ENCODE data around the gene LVRN. TPM values are rescaled to one million over a fixed set of nuclear protein-coding genes. Genes with fewer than 3 reads are reported as not detected.

Gene LVRN
- total RNA-seq, 2 experiments from 2014 or later: not detected

DNA sequence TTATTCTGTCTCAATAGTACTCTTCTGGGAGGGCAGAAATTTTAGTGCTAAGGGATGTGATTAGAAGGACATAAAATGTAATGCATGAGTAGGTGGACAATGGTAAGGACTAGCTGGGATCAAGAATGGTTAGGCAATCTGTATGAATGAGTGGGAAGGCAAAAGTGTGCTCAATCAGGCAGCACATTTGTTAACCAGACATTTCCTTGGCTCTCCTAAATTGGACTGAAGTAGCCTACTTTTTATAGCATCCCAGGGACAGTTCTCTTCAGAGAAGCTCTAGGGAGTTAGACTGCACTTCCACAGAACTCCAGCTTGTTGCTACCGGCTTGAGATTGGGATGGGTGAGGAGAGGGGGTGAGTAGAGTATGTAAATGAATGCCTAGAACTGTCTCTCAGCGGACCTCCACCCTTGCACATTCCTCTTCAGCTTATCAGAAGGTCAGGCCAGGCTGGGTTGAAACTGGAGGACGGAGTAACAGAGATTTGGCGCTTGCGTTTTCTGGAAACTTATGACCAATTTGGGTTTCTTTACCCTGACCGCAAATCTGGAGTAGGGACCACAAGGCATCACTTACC lies 51.0 kb downstream of the LVRN start:
- H3K9me3 Mint-ChIP-seq: no peaks in the 10 kb centered on the region
- peaks cover 12% of the 10 kb centered on the region for H3K27me3 Mint-ChIP-seq
- no peak for DNase-seq
- POLR2A ChIA-PET: no interaction called here
- no peaks in the 10 kb centered on the region for H3K4me1 Mint-ChIP-seq
- H3K4me3 Mint-ChIP-seq: no peak overlapping the region
- no peaks in the 10 kb centered on the region for H3K36me3 Mint-ChIP-seq
- no peak for ATAC-seq (ENCODE audit: low read depth)
- H3K27ac Mint-ChIP-seq: no peak overlapping the region

DNA sequence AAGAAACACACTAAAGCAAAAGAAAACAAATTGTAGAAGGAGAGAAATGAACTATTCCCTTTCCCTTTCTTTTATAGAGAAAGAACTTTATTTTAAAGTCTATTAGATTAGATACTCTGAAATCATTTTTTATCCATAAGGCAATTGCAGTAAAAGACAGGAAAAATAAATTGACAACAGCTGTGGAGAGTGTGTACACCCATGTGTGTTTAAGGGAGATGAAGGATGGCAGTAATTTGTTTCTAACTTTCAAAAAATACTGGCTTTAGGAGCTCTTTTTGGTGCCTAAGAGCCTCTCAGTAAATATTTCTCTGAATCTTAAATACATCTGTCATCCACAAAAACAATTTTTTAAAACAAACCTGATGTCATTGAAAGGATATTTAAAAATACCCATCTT lies 51.7 kb downstream of the LVRN start:
- H3K4me1 Mint-ChIP-seq: no peaks in the 10 kb centered on the region
- no peak overlapping the region for H3K27ac Mint-ChIP-seq
- POLR2A ChIA-PET: no interaction called here
- no peak for DNase-seq
- H3K4me3 Mint-ChIP-seq: no peak overlapping the region
- H3K36me3 Mint-ChIP-seq: no peaks in the 10 kb centered on the region
- H3K9me3 Mint-ChIP-seq: no peaks in the 10 kb centered on the region
- peaks cover 12% of the 10 kb centered on the region for H3K27me3 Mint-ChIP-seq
- ATAC-seq (ENCODE audit: low read depth): no peak

DNA sequence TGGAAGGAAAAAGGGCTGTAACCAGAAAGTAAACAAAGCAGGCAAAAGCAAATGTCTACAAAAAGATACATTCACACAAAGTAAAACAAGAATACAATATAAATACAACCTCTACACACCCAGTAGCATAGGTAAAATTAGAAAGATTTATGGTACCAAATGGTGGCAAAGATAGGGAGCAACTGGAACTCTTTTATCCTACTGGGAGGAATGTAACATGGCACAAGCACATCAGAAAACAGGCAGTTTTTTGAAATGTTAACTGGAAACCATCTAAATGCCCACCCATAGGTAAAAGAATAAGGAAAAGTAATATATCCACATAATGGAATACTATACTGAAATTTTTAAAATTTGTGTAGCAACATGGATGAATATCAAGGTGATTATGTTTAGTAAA lies 61.3 kb downstream of the LVRN start:
- H3K36me3 Mint-ChIP-seq: no peaks in the 10 kb centered on the region
- peaks cover 24% of the 10 kb centered on the region for H3K27me3 Mint-ChIP-seq
- DNase-seq: no peak
- POLR2A ChIA-PET: no interaction called here
- no peak overlapping the region for H3K4me3 Mint-ChIP-seq
- ATAC-seq (ENCODE audit: low read depth): no peak
- no peaks in the 10 kb centered on the region for H3K9me3 Mint-ChIP-seq
- H3K4me1 Mint-ChIP-seq: no peaks in the 10 kb centered on the region
- H3K27ac Mint-ChIP-seq: no peak overlapping the region

DNA sequence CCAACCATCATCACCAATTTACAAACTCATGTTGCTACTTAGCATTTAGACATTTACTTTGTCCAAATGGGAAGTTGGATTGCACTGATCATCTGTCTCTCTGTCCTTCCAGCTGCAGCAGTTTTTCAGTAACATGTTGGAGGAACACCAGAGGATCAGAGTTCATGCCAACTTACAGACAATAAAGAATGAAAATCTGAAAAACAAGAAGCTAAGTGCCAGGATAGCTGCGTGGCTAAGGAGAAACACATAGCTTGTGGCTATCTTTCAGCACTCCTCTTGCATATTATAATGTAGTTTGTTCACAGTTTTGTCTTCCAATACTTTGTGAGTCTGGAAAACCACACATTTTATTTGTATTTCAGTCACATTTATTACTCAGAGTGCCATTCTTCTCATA lies 63.6 kb downstream of the LVRN start:
- Mint-ChIP-seq H3K9me3 (no peaks in the 10 kb centered on the region), H3K4me3 (no peak overlapping the region), H3K36me3 (no peaks in the 10 kb centered on the region), H3K4me1 (no peaks in the 10 kb centered on the region), H3K27ac (no peak overlapping the region), H3K27me3 (peaks cover 18% of the 10 kb centered on the region)
- POLR2A ChIA-PET: no interaction called here
- DNase-seq (no peak), ATAC-seq (ENCODE audit: low read depth) (no peak)

DNA sequence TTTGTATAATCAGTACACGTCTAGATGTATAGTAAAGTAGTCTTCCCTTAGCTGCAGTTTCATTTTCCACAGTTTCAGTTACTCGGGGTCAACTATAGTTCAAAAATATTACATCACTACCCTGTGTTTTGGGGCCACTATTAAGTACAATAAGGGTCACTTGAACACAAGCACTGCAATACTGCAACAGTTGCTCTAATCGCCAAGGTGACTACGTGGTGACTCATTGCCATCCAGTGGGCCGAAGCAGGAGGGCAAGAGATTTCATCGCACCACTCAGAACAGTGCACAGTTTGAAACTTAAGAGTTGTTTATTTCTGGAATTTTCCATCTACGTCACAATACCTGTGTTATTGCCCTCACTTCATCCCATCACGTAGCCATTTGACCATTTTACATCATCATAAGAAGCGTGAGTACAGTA lies 69.8 kb downstream of the LVRN start, which contains the start of gene ARL14EPL:
Gene ARL14EPL (plus strand): TSS at position 379 of the 424 bp plus-strand sequence. CDS start 18,994 bp downstream, outside the sequence.
- Mint-ChIP-seq H3K27ac (no peak within 1 kb of the TSS), H3K9me3 (no peaks in the 10 kb centered on the region), H3K4me3 (no peak within 1 kb of the TSS), H3K36me3 (no peaks in the 10 kb centered on the region), H3K27me3 (no peaks in the 10 kb centered on the region), H3K4me1 (peaks cover 6% of the 10 kb centered on the region)
- DNase-seq (no peak), ATAC-seq (ENCODE audit: low read depth) (peak; percentile 36)
- POLR2A ChIA-PET: no interaction called here

DNA sequence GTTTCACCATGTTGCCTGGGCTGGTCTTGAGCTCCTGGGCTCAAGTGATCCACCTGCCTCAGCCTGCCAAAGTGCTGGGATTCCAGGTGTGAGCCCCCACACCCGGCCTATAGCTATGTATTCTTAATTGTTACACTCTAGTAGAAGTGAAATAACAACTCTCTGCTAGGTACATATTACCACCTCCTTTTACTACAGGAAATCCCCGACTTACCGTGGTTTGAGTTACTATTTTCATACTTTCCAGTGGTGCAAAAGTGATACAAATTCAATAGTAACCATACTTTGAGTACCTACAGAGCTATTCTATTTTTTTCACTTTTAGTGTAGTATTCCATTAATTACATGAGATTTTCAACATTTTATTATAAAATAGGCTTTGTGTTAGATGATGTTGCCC lies 70.7 kb downstream of the LVRN start:
- no peak for ATAC-seq (ENCODE audit: low read depth)
- Mint-ChIP-seq H3K36me3 (no peaks in the 10 kb centered on the region), H3K4me3 (no peak overlapping the region), H3K27ac (no peak overlapping the region), H3K4me1 (peaks cover 6% of the 10 kb centered on the region), H3K9me3 (no peaks in the 10 kb centered on the region), H3K27me3 (no peaks in the 10 kb centered on the region)
- no peak for DNase-seq
- POLR2A ChIA-PET: no interaction called here

DNA sequence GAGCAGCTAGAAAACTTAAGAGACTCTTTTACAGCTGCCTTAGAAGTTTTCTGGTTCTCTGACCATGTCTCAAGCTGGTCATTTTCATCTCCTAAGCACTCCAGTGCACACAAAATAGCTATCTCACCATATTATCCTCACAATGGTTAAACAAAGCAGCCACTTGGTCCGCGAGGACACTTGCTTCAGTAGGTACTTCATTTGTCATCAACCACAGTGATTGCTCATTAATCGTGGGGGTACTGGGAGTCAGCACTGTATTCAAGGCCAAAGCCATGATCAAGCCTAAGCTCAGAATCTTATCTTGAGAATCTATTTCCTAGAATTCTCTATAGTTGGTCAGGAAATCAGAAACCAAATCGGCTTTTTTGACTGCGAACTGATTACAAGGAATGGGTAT lies 72.8 kb downstream of the LVRN start:
- DNase-seq: no peak
- POLR2A ChIA-PET: no interaction called here
- Mint-ChIP-seq H3K27me3 (peaks cover 13% of the 10 kb centered on the region), H3K36me3 (no peaks in the 10 kb centered on the region), H3K4me3 (no peak overlapping the region), H3K27ac (no peak overlapping the region), H3K4me1 (peaks cover 13% of the 10 kb centered on the region), H3K9me3 (no peaks in the 10 kb centered on the region)
- no peak for ATAC-seq (ENCODE audit: low read depth)

DNA sequence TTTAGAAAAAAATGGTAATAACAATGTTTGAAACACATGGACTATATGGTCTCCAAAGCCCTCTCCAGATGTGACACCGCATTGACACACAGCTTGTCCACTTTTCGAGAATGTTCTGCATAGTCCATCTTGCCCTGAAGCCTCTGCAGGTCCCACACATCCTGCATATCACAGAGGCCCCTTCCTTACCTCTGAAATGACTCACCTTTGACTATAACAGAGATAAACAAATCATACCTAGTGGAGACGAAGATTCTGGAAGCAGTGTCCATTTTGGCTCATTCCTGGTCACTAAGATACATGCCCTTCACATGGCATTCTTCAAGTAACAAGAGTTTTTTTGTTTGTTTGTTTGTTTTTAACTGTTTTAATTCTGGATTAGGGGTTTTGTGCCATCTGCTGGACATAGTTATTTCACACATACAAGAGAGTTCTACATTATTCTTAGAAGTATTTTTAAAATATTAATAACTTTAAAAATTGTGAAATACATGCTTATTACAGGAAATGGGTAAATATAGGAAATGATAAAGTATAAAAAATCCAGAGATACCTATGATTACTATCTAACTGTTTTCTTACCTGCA lies 75.1 kb downstream of the LVRN start:
- no peak for ATAC-seq (ENCODE audit: low read depth)
- Mint-ChIP-seq H3K9me3 (no peaks in the 10 kb centered on the region), H3K4me3 (no peak overlapping the region), H3K27me3 (peaks cover 15% of the 10 kb centered on the region), H3K4me1 (peaks cover 9% of the 10 kb centered on the region), H3K36me3 (no peaks in the 10 kb centered on the region), H3K27ac (no peak overlapping the region)
- DNase-seq: no peak
- POLR2A ChIA-PET: no interaction called here

DNA sequence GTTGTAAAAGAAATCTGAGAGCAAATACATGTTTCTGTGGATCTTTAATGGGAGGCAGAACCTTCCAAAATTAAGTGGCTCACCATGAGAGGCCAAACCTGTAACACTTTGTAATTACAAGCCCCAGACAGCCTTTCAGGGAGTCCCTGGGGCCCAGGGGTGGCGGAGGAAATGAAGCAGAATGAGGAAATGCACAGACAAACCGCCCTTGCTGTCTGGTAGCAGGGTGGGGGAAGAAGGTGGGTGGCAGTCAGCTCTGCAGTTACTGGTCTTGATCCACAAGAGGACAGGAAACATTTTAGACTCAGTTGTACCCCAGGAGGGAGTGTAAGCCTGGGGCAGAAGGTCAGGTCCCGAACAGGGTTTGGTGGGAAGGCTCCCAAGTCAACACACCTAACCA lies 76.5 kb downstream of the LVRN start:
- POLR2A ChIA-PET: no interaction called here
- no peak overlapping the region for H3K27ac Mint-ChIP-seq
- DNase-seq: no peak

DNA sequence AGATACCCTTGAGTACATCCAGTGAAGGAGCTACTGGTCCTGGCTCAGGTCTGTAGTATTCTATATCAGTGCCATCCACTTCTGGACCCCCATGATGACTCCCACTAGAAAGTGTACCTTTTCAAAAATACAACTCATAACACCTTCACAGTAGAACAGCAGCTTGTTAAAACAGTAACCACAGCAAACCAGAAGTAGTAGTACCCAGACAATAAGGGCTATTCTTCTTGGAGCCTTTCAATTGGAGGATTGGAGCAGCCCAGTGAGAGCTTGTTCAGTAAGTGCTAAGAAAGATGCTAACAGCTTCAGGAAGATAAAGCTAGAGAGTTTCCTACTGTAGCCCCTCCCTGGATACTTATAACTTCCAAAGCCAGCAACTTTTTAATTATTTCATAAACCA lies 80.1 kb downstream of the LVRN start:
- Mint-ChIP-seq H3K36me3 (no peaks in the 10 kb centered on the region), H3K4me3 (no peak overlapping the region), H3K27me3 (peaks cover 20% of the 10 kb centered on the region), H3K4me1 (peaks cover 7% of the 10 kb centered on the region), H3K27ac (no peak overlapping the region), H3K9me3 (no peaks in the 10 kb centered on the region)
- POLR2A ChIA-PET: no interaction called here
- no peak for DNase-seq
- no peak for ATAC-seq (ENCODE audit: low read depth)

More for the DNA sequence above, 76.5 kb downstream of the LVRN start:
- H3K9me3 Mint-ChIP-seq: no peaks in the 10 kb centered on the region
- ATAC-seq (ENCODE audit: low read depth): peak; percentile 22
- H3K36me3 Mint-ChIP-seq: no peaks in the 10 kb centered on the region
- H3K27me3 Mint-ChIP-seq: peaks cover 18% of the 10 kb centered on the region
- H3K4me1 Mint-ChIP-seq: peaks cover 9% of the 10 kb centered on the region
- no peak overlapping the region for H3K4me3 Mint-ChIP-seq

DNA sequence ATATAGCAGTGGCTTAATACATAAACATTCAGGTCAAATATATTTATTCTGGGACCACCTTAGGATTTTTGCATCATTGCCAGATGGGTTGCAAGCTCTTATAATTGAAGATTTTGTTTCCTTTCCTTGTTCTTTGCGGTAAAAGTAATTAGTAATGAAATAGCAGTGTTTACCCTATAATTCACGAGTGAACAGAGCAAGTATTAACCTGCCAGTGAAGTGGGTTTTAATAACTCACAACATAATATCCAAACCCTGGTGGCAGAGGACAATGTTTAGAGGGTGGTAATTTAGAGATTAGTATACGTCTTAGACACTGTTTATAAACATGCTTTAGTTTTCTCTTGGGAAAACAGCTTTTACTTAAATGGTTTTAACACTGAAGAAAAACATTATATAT lies 81.8 kb downstream of the LVRN start:
- ATAC-seq (ENCODE audit: low read depth): no peak
- no peak for DNase-seq
- peaks cover 2% of the 10 kb centered on the region for H3K4me1 Mint-ChIP-seq
- POLR2A ChIA-PET: no interaction called here
- peaks cover 25% of the 10 kb centered on the region for H3K27me3 Mint-ChIP-seq
- no peaks in the 10 kb centered on the region for H3K36me3 Mint-ChIP-seq
- H3K4me3 Mint-ChIP-seq: no peak overlapping the region
- no peaks in the 10 kb centered on the region for H3K9me3 Mint-ChIP-seq
- H3K27ac Mint-ChIP-seq: no peak overlapping the region

DNA sequence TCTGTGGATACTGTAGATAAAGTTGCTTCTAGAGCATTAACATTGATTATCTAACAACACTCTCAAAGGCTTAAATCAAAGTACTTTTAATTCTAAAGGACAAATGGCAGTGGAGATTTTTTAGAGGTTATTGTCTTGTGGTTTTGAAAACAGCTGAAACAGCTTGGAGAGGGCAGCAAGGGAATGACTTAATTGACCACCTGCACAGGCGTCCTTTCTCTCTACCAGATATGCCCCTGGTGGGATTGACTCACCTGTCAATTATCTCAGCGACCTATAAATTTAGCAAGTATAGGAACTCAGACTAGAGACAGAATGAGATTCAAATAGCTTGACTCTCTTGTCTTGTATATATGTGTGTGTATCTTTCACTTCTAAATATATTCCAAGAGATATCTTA lies 83.5 kb downstream of the LVRN start:
- H3K4me3 Mint-ChIP-seq: no peak overlapping the region
- no peaks in the 10 kb centered on the region for H3K4me1 Mint-ChIP-seq
- H3K27me3 Mint-ChIP-seq: peaks cover 17% of the 10 kb centered on the region
- H3K36me3 Mint-ChIP-seq: no peaks in the 10 kb centered on the region
- H3K27ac Mint-ChIP-seq: no peak overlapping the region
- no peaks in the 10 kb centered on the region for H3K9me3 Mint-ChIP-seq
- ATAC-seq (ENCODE audit: low read depth) (no peak), DNase-seq (no peak)
- POLR2A ChIA-PET: no interaction called here

DNA sequence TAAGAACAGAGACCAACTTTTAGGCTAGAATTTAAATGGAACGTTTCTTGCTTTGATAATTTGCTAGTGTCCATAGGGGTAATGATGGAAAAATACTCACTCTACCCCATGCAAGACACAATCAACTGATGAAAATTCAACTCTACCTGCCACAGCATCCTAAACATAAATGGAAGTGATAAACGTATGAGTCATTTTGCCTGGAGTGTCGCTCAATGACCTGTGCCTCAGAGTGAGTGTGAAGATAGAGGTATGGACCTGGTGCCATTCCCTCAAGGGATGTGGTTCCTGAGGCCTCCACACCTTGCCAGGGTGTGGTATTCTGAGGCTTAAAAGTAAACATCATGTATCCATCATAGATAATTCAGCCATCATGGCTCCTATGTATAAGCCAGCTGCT lies 84.0 kb downstream of the LVRN start:
- Mint-ChIP-seq H3K4me1 (no peaks in the 10 kb centered on the region), H3K36me3 (no peaks in the 10 kb centered on the region), H3K9me3 (no peaks in the 10 kb centered on the region), H3K27ac (no peak overlapping the region), H3K27me3 (peaks cover 19% of the 10 kb centered on the region), H3K4me3 (no peak overlapping the region)
- POLR2A ChIA-PET: no interaction called here
- ATAC-seq (ENCODE audit: low read depth) (no peak), DNase-seq (no peak)

DNA sequence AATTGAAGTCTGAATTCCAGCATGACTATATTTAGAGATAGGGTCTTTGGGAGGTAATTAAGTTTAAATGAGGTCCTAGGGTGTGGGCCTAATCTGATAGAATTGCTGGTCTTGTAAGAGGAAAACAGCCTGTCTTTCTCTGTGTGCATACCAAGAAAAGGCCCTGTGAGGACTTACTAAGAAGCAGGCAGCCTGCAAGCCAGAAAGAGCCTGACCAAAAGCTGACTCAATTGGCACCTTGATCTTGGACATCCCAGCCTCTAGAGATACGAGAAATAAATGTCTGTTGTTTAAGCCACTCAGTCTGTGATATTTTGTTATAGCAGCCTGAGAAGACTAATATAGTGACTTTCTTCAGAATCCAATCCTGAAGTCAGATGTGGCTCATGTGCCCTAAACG lies 84.5 kb downstream of the LVRN start:
- DNase-seq: no peak
- POLR2A ChIA-PET: no interaction called here
- Mint-ChIP-seq H3K4me1 (no peaks in the 10 kb centered on the region), H3K36me3 (no peaks in the 10 kb centered on the region), H3K27me3 (peaks cover 20% of the 10 kb centered on the region), H3K4me3 (no peak overlapping the region), H3K9me3 (no peaks in the 10 kb centered on the region), H3K27ac (no peak overlapping the region)
- no peak for ATAC-seq (ENCODE audit: low read depth)
